Activated naive CD4-positive, alpha-beta T cell treated with Interleukin-2 at 50 U/mL for 16 hours (primary cell): ENCODE results near the gene KIRREL1.

Experiments used
- DNase-seq: peaks from one replicate; pipeline ENCODE4 v3.0.0-alpha.2; 2020

Gene KIRREL1

DNA sequence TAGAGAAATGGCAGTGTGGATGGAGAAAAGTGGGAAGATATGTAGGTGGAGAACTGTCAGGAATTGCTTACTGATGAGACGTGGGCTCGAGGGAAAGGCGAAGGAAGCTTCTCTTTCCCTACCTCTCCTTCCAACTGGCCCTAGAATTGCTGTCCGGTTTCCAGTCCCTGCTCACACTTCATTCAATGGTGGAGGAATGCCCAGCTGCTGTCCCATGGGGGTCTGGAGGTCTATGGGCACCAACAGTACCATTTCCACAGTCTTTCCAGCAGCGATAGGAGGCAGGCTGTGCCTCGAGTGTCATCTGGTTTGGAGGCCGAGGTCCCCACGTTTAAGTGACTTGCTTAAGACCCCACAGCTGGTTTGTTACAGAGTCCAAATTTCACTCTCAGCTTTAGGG, 155.7 kb downstream of the KIRREL1 start:
- DNase-seq, result no peak
